GM18858 (cell line): ENCODE measurements around the gene PHB1.
"Not testable (repeated sequence)": the region's sequence is repeated elsewhere in the genome, so short reads cannot be mapped to it uniquely, and the experiment has no call there.

Experiments
- ATAC-seq: cut with Tn5 transposase; IDR thresholded peaks from one replicate; pipeline ENCODE4 v1.9.1; 2021; ENCODE audit not compliant: unreplicated experiment

Gene PHB1

GRCh38 chr17:49439673-49440571, 25.2 kb upstream of the PHB1 start:
- no peak for ATAC-seq

GRCh38 chr17:49439305-49439672, 24.6 kb upstream of the PHB1 start:
- ATAC-seq: no peak

- ATAC-seq: no peak
These were observed 24.0 kb upstream of the PHB1 start for GRCh38 chr17:49438436-49439278.

GRCh38 chr17:49437696-49438435, 23.2 kb upstream of the PHB1 start:
- no peak for ATAC-seq

- no peak for ATAC-seq
These were observed 21.5 kb upstream of the PHB1 start for GRCh38 chr17:49436174-49436573.

- ATAC-seq: no peak
These were observed 21.0 kb upstream of the PHB1 start for GRCh38 chr17:49435671-49436029.

GRCh38 chr17:49434821-49435670, 20.4 kb upstream of the PHB1 start:
- ATAC-seq: no peak

- ATAC-seq: no peak
These were observed 18.5 kb upstream of the PHB1 start for GRCh38 chr17:49433000-49433694.

- ATAC-seq: no peak
These were observed 17.1 kb upstream of the PHB1 start for GRCh38 chr17:49431743-49432142.

GRCh38 chr17:49425004-49425286, 10.3 kb upstream of the PHB1 start:
- ATAC-seq: no peak

- not testable (repeated sequence) for ATAC-seq
These were observed 9.8 kb upstream of the PHB1 start for GRCh38 chr17:49424276-49425003.

- ATAC-seq: no peak
These were observed 8.0 kb upstream of the PHB1 start for GRCh38 chr17:49422714-49423113.

GRCh38 chr17:49419761-49420160, 5.1 kb upstream of the PHB1 start:
- not testable (repeated sequence) for ATAC-seq

- not testable (repeated sequence) for ATAC-seq
These were observed 4.4 kb upstream of the PHB1 start for GRCh38 chr17:49418754-49419740.

- ATAC-seq: no peak
These were observed 436 bp downstream of the PHB1 start for GRCh38 chr17:49414271-49414621.

- no peak for ATAC-seq
These were observed 5.6 kb downstream of the PHB1 start for GRCh38 chr17:49409066-49409465.

- ATAC-seq: no peak
These were observed 6.6 kb downstream of the PHB1 start for GRCh38 chr17:49407981-49408501.

GRCh38 chr17:49407086-49407485, 7.6 kb downstream of the PHB1 start:
- no peak for ATAC-seq
